Measurements from ENCODE around the gene ACE.

ACE gene

GRCh38 chr17:63497708-63498483 lies 21.0 kb downstream of the ACE start:
- H3K4me3 ChIP-seq (ENCODE audit: low read length): no peak overlapping the region
- TF ChIP-seq ZNF274 (IDR thresholded peaks at IDR 0.05; ENCODE audit: low read depth, low read length): no peak

DNA sequence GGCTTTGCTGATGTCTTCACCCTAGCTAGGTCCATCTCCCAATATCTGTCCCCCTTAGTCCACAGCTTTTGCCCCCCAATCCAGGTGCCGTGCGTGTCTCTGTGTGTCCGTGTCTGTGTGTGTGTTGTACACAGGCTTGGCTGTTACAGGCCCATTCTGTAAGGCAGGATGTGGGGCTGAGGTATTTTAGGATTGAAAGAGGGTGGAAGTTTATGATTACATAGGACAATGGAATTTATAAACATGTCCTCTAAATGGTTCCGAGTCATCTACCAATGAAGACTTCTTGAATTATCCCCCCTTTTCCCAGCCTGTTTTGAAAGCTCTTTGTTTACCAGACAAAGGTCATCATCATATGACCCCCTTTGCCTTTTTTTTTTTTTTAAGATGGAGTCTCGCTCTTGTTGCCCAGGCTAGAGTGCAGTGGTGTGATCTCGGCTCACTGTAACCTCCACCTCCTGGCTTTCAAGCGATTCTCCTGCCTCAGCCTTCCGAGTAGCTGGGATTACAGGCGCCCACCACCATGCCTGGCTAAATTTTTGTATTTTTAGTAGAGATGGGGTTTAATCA lies 21.9 kb downstream of the ACE start:
- no peak for TF ChIP-seq ZNF274 (IDR thresholded peaks at IDR 0.05; ENCODE audit: low read depth, low read length)

DNA sequence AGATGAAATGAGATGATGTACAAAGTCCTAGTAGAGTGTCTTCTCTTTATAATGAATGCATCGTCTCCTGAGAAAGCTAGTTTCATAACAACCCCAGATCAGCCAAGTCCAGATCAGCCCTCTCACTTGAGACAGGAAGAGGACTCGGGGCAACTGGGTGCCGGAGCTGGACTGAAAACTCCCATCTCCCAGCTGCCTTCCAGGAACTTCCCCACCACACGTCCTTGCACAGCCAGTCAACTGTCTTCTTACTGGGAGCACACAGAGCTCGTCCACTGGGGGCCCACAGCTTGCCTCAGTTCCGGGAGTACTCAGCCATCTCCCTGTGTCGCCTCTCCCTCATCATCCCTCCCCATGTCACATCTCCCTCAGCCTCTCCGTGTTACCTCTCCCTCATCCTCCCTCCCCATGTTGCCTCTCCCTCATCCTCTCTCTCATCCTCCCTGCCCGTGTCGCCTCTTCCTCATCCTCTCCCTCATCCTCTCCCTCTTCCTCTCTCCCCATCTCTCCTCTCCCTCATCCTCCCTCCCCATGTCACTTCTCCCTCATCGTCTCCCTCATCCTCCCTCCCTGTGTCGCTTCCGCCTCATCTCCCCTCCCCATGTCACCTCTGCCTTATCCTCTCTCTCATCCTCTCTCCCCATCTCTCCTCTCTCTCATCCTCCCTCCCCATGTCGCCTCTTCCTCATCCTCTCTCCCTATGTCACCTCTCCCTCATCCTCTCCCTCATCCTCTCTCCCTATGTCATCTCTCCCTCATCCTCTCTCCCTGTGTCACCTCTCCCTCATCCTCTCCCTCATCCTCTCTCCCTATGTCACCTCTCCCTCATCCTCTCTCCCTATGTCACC lies 23.9 kb downstream of the ACE start:
- TF ChIP-seq ZNF274 (IDR thresholded peaks at IDR 0.05; ENCODE audit: low read depth, low read length): no peak
- H3K4me3 ChIP-seq (ENCODE audit: low read length): no peak overlapping the region

More for the DNA sequence above, 21.9 kb downstream of the ACE start:
- no peak overlapping the region for H3K4me3 ChIP-seq (ENCODE audit: low read length)

DNA sequence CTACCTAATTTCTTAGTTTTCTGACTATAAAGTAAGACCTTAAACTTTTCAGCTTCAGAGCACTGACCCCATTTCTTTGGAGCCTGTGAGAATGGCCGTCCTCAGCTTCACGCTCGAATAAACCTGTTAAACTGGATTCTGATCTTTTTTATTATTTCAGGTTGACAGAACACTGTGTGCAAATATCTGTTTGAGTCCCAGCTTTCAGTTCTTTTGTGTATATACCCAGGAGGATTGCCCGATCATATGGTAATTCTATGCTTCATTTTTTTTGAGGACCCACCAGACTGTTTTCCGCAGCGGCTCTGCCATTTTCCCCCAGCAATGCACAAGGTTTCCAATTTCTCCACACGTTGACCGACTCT lies 26.5 kb downstream of the ACE start:
- H3K4me3 ChIP-seq (ENCODE audit: low read length): no peak overlapping the region
- no peak for TF ChIP-seq ZNF274 (IDR thresholded peaks at IDR 0.05; ENCODE audit: low read depth, low read length)

- no peak for TF ChIP-seq ZNF274 (IDR thresholded peaks at IDR 0.05; ENCODE audit: low read depth, low read length)
These were observed 27.4 kb downstream of the ACE start for GRCh38 chr17:63504261-63504660.

DNA sequence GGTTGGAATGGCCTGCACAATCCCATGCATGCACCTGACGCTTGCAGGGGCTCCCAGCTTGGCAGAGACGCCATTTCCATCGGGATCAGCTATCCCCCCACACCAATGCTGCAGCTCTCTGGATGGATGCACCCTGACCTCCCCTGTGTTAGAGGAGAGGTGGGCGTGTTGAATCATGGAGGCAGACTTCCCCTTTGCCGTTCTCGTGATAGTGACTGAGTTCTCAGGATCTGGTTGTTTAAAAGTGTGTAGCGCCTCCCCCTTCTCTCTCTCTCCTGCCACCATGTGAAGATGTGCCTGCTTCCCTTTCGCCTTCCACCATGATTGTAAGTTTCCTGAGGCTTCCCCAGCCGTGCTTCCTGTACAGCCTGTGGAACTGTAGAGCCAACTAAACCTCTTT lies 28.5 kb downstream of the ACE start:
- H3K4me3 ChIP-seq (ENCODE audit: low read length): no peak overlapping the region
- no peak for TF ChIP-seq ZNF274 (IDR thresholded peaks at IDR 0.05; ENCODE audit: low read depth, low read length)

More at GRCh38 chr17:63504261-63504660, 27.4 kb downstream of the ACE start:
- no peak overlapping the region for H3K4me3 ChIP-seq (ENCODE audit: low read length)

GRCh38 chr17:63506627-63507026 lies 29.8 kb downstream of the ACE start:
- TF ChIP-seq ZNF274 (IDR thresholded peaks at IDR 0.05; ENCODE audit: low read depth, low read length): no peak

DNA sequence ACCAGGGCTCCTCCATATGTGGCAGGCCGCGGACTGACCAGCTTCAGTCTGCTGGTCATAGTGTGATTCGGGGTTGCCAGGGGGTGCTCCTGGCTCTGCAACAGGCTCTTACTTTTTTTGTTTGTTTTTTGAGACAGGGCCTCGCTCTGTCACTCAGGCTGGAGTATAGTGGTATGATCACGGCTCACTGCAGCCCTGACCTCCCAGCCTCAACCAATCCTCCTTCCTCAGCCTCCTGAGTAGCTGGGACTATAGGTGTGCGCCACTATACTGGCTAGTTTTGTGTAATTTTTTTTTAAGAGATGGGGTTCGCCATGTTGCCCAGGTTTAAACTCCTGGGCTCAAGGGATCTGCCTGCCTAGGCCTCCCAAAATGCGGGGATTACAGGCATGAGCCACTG lies 34.5 kb downstream of the ACE start:
- no peak for TF ChIP-seq ZNF274 (IDR thresholded peaks at IDR 0.05; ENCODE audit: low read depth, low read length)

More at GRCh38 chr17:63506627-63507026, 29.8 kb downstream of the ACE start:
- H3K4me3 ChIP-seq (ENCODE audit: low read length): no peak overlapping the region

DNA sequence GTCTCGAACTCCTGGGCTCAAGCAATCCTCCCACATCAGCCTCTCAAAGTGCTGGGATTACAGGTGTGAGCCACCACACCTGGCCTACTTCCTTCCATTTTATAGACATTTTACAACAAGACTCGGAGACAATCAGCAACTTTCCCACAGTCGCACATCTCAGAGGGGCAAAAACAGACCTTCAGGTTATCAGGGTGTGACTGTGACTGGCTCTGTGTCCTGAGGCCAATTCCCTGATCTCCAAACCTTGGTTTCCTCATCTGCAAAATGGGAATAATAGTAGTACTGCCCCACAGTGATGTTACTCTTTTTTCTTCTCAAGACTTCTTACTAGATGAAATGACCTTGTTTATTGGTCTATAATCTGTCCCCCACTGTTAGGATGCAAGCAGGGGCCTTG lies 35.5 kb downstream of the ACE start:
- TF ChIP-seq ZNF274 (IDR thresholded peaks at IDR 0.05; ENCODE audit: low read depth, low read length): no peak
- no peak overlapping the region for H3K4me3 ChIP-seq (ENCODE audit: low read length)

More for the DNA sequence above, 34.5 kb downstream of the ACE start:
- no peak overlapping the region for H3K4me3 ChIP-seq (ENCODE audit: low read length)

GRCh38 chr17:63512896-63513644 lies 36.2 kb downstream of the ACE start:
- no peak for TF ChIP-seq ZNF274 (IDR thresholded peaks at IDR 0.05; ENCODE audit: low read depth, low read length)
- H3K4me3 ChIP-seq (ENCODE audit: low read length): no peak overlapping the region

DNA sequence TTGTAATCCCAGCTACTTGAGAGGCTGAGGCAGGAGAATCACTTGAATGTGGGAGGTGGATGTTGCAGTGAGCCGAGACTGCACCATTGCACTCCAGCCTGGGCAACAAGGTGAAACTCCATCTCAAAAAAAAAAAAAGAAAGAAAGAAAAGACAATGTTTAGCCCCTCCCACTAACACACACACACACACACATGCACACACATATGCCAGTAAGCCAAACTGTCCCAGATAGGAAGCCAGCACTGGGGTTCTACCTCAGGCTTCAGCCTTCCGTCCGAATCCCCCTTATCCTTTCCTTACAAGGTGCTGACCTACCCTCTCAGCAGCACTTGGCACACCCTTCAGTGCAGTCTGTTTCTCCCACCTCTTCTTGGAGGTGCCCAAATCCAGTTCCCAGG lies 37.6 kb downstream of the ACE start:
- no peak for TF ChIP-seq ZNF274 (IDR thresholded peaks at IDR 0.05; ENCODE audit: low read depth, low read length)
- no peak overlapping the region for H3K4me3 ChIP-seq (ENCODE audit: low read length)

GRCh38 chr17:63514974-63515373 lies 38.1 kb downstream of the ACE start:
- H3K4me3 ChIP-seq (ENCODE audit: low read length): no peak overlapping the region
- TF ChIP-seq ZNF274 (IDR thresholded peaks at IDR 0.05; ENCODE audit: low read depth, low read length): no peak

DNA sequence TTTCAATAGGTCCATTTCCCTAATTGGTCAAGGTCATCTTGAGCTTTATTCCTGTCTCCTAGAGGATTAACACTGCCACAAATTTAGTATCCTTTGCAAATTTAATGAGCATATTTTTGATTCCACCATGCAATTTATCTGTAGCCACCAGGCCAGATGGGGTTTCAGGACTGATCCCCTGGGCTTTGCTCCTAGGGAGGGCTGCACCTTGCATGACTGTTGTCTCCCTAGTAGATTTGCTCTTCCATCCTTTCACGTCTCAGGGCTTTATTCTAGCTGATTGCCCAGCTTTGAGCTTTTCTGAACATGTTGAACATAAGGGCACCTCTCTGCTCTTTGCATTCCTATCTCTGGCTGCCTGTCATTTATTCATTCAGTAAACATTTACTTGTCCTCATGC lies 38.6 kb downstream of the ACE start:
- TF ChIP-seq ZNF274 (IDR thresholded peaks at IDR 0.05; ENCODE audit: low read depth, low read length): no peak
- no peak overlapping the region for H3K4me3 ChIP-seq (ENCODE audit: low read length)
